ENCODE results near the gene RAB9A.
"Not testable (repeated sequence)": the region's sequence is repeated elsewhere in the genome, so short reads cannot be mapped to it uniquely, and the experiment has no call there.

RAB9A gene

DNA sequence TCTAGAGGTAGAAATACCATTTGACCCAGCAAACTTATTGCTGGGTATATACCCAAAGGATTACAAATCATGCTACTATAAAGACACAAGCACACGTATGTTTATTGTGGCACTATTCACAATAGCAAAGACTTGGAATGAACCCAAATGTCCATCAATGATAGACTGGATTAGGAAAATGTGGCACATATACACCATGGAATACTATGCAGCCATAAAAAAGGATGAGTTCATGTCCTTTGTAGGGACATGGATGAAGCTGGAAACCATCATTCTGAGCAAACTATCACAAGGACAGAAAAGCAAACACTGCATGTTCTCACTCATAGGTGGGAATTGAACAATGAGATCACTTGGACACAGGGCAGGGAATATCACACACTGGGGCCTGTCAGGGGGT is 41.6 kb downstream of the RAB9A start:
- H3K18ac ChIP-seq (ENCODE audit: low read depth in 1 of 2, low read length in 2 of 2), result not testable (repeated sequence)

DNA sequence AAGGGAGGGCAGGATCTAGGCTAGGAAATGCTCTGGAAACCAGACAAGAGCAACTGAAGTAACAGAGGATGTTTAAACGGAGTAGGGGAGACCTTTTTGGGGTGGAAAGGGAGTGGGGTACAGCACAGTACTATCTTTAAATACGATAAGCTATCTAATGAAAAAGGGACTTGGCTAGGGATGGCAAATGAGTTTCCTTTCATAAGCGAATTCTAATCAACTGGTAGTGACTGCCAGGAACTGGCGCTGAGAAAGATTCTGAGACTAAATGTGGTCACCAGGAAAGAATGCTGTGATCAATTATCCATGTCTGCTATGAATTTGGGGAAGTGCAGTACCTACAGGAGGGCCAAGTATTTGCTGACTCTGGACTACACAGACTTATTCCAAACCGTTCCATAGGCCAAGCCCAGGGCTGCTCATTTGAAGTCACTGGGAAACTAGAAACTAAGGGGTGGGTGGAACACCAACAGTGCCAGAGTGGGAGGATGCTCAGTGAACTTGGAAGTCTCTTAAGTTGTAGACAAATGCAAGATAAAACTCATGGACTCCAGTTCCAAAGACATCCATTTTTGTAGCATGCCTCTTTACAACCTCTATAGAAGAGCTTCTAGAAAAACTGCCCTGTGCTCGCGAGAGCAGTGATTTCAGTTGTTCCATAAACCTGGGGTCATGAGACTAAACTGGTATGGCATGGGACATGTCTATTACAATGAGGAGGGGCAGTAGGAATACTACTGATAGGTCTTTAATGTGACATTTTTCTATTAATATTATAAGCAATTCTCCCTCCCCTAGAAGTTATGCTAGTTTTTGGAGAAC is 43.5 kb downstream of the RAB9A start:
- no peak overlapping the region for H2AFZ ChIP-seq (ENCODE audit: low read depth, low read length)
- H3K4me2 ChIP-seq (ENCODE audit: low read length, poor library complexity, severe bottlenecking), result no peak overlapping the region
- H2AK5ac ChIP-seq (ENCODE audit: low read length, severe bottlenecking), result no peak overlapping the region
- H3K27me3 ChIP-seq (ENCODE audit: control insufficient read depth in 1 of 2, insufficient read depth in 1 of 2, low read length in 2 of 2), result peaks cover 0 to 16% of the 10 kb centered on the region in 2 experiments
- H4K8ac ChIP-seq (ENCODE audit: low read length), result no peak overlapping the region
- 95% methylated on average over 4 of the region's 7 CpGs for WGBS
- H3K4me3 ChIP-seq (ENCODE audit: insufficient read depth in 1 of 2, low read depth in 1 of 2, low read length in 2 of 2), result peak overlapping the region in 1 of 2 experiments; percentile 97
- peak overlapping the region; percentile 96 for H3K9ac ChIP-seq (ENCODE audit: low read length)
- no peak overlapping the region for H3K14ac ChIP-seq (ENCODE audit: low read length in 2 of 2)
- H3K36me3 ChIP-seq (ENCODE audit: control insufficient read depth in 1 of 2, insufficient read depth in 2 of 2, low read depth in 1 of 2, low read length in 2 of 2), result peaks cover 0 to 9% of the 10 kb centered on the region in 2 experiments
- DNase-seq, result no peak
- H3K4me1 ChIP-seq (ENCODE audit: control insufficient read depth, insufficient read depth, low read depth, low read length), result no peaks in the 10 kb centered on the region
- peak overlapping the region; percentile 54 for H3K27ac ChIP-seq (ENCODE audit: low read length, poor library complexity, severe bottlenecking)
- H2BK5ac ChIP-seq (ENCODE audit: low read depth, low read length, poor library complexity, severe bottlenecking), result no peak overlapping the region
- peaks cover 1% of the 10 kb centered on the region for H3K79me1 ChIP-seq (replicated peaks; ENCODE audit: low read length, poor library complexity, severe bottlenecking)
- no peak overlapping the region for H2BK120ac ChIP-seq (ENCODE audit: low read depth, low read length)
- H3K18ac ChIP-seq (ENCODE audit: low read depth in 1 of 2, low read length in 2 of 2), result no peak overlapping the region
- no peak overlapping the region for H3K4ac ChIP-seq (ENCODE audit: low read depth in 1 of 2, low read length in 2 of 2)
- no peak overlapping the region for H4K91ac ChIP-seq (ENCODE audit: low read length)
- no peak overlapping the region for H2BK12ac ChIP-seq (ENCODE audit: low read length in 2 of 2)
- no peak overlapping the region for H2BK15ac ChIP-seq (ENCODE audit: low read depth, poor library complexity, severe bottlenecking)
- H3K23ac ChIP-seq (ENCODE audit: low read length in 2 of 2), result no peak overlapping the region
- H3K9me3 ChIP-seq (ENCODE audit: control insufficient read depth, low read length), result no peaks in the 10 kb centered on the region

More for the DNA sequence above, 41.6 kb downstream of the RAB9A start:
- H3K27me3 ChIP-seq (ENCODE audit: control insufficient read depth in 1 of 2, insufficient read depth in 1 of 2, low read length in 2 of 2), result peaks cover 0 to 16% of the 10 kb centered on the region in 2 experiments
- DNase-seq; H2AFZ ChIP-seq (ENCODE audit: low read depth, low read length); H2BK120ac ChIP-seq (ENCODE audit: low read depth, low read length); H3K14ac ChIP-seq (ENCODE audit: low read length in 2 of 2); H3K23ac ChIP-seq (ENCODE audit: low read length in 2 of 2); H3K36me3 ChIP-seq (ENCODE audit: control insufficient read depth in 1 of 2, insufficient read depth in 2 of 2, low read depth in 1 of 2, low read length in 2 of 2); H4K91ac ChIP-seq (ENCODE audit: low read length); H3K9ac ChIP-seq (ENCODE audit: low read length); H4K8ac ChIP-seq (ENCODE audit: low read length); H3K79me1 ChIP-seq (replicated peaks; ENCODE audit: low read length, poor library complexity, severe bottlenecking); H3K4me3 ChIP-seq (ENCODE audit: insufficient read depth in 1 of 2, low read depth in 1 of 2, low read length in 2 of 2); H3K9me3 ChIP-seq (ENCODE audit: control insufficient read depth, low read length); H2BK5ac ChIP-seq (ENCODE audit: low read depth, low read length, poor library complexity, severe bottlenecking); H2BK15ac ChIP-seq (ENCODE audit: low read depth, poor library complexity, severe bottlenecking); H3K4me1 ChIP-seq (ENCODE audit: control insufficient read depth, insufficient read depth, low read depth, low read length); H2BK12ac ChIP-seq (ENCODE audit: low read length in 2 of 2); H3K4ac ChIP-seq (ENCODE audit: low read depth in 1 of 2, low read length in 2 of 2); H3K4me2 ChIP-seq (ENCODE audit: low read length, poor library complexity, severe bottlenecking); H2AK5ac ChIP-seq (ENCODE audit: low read length, severe bottlenecking); H3K27ac ChIP-seq (ENCODE audit: low read length, poor library complexity, severe bottlenecking): not testable (repeated sequence)
- no CpG with 5 or more reads among the region's 1 CpG for WGBS

DNA sequence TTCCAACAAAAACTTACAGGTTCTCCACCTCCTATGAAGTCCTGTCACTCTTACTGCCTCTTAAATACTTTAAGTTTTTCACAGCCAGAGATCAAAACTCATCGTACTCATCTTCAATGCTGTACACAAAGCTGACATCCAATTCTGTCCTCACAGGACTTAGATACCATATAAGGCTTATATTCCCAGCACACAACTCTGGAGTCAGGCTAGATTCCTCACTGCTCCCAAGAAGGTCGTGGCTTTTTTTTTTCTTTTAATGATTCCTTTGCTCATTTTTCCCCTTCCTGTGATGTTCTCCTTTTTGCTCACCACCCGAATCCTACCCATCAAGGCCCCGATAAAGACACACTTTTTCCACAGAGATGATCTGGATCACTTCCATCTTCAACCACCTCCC is 44.6 kb downstream of the RAB9A start:
- H3K9ac ChIP-seq (ENCODE audit: low read length), result peak overlapping the region; percentile 96
- no peak overlapping the region for H3K27ac ChIP-seq (ENCODE audit: low read length, poor library complexity, severe bottlenecking)
- H2BK15ac ChIP-seq (ENCODE audit: low read depth, poor library complexity, severe bottlenecking), result no peak overlapping the region
- peak overlapping the region in 1 of 2 experiments; percentile 97 for H3K4me3 ChIP-seq (ENCODE audit: insufficient read depth in 1 of 2, low read depth in 1 of 2, low read length in 2 of 2)
- 48% methylated on average over 4 of the region's 4 CpGs for WGBS
- H3K27me3 ChIP-seq (ENCODE audit: control insufficient read depth in 1 of 2, insufficient read depth in 1 of 2, low read length in 2 of 2), result peaks cover 0 to 16% of the 10 kb centered on the region in 2 experiments
- no peak overlapping the region for H3K14ac ChIP-seq (ENCODE audit: low read length in 2 of 2)
- H3K79me1 ChIP-seq (replicated peaks; ENCODE audit: low read length, poor library complexity, severe bottlenecking), result peaks cover 1% of the 10 kb centered on the region
- peaks cover 0 to 13% of the 10 kb centered on the region in 2 experiments for H3K36me3 ChIP-seq (ENCODE audit: control insufficient read depth in 1 of 2, insufficient read depth in 2 of 2, low read depth in 1 of 2, low read length in 2 of 2)
- H3K4ac ChIP-seq (ENCODE audit: low read depth in 1 of 2, low read length in 2 of 2), result no peak overlapping the region
- H2BK120ac ChIP-seq (ENCODE audit: low read depth, low read length), result no peak overlapping the region
- no peak overlapping the region for H4K91ac ChIP-seq (ENCODE audit: low read length)
- DNase-seq, result peak; percentile 13
- no peaks in the 10 kb centered on the region for H3K9me3 ChIP-seq (ENCODE audit: control insufficient read depth, low read length)
- no peak overlapping the region for H3K18ac ChIP-seq (ENCODE audit: low read depth in 1 of 2, low read length in 2 of 2)
- H3K4me2 ChIP-seq (ENCODE audit: low read length, poor library complexity, severe bottlenecking), result peak overlapping the region; percentile 59
- H3K23ac ChIP-seq (ENCODE audit: low read length in 2 of 2), result no peak overlapping the region
- H2BK5ac ChIP-seq (ENCODE audit: low read depth, low read length, poor library complexity, severe bottlenecking), result no peak overlapping the region
- no peak overlapping the region for H2AK5ac ChIP-seq (ENCODE audit: low read length, severe bottlenecking)
- no peaks in the 10 kb centered on the region for H3K4me1 ChIP-seq (ENCODE audit: control insufficient read depth, insufficient read depth, low read depth, low read length)
- no peak overlapping the region for H4K8ac ChIP-seq (ENCODE audit: low read length)
- H2AFZ ChIP-seq (ENCODE audit: low read depth, low read length), result no peak overlapping the region
- no peak overlapping the region for H2BK12ac ChIP-seq (ENCODE audit: low read length in 2 of 2)

DNA sequence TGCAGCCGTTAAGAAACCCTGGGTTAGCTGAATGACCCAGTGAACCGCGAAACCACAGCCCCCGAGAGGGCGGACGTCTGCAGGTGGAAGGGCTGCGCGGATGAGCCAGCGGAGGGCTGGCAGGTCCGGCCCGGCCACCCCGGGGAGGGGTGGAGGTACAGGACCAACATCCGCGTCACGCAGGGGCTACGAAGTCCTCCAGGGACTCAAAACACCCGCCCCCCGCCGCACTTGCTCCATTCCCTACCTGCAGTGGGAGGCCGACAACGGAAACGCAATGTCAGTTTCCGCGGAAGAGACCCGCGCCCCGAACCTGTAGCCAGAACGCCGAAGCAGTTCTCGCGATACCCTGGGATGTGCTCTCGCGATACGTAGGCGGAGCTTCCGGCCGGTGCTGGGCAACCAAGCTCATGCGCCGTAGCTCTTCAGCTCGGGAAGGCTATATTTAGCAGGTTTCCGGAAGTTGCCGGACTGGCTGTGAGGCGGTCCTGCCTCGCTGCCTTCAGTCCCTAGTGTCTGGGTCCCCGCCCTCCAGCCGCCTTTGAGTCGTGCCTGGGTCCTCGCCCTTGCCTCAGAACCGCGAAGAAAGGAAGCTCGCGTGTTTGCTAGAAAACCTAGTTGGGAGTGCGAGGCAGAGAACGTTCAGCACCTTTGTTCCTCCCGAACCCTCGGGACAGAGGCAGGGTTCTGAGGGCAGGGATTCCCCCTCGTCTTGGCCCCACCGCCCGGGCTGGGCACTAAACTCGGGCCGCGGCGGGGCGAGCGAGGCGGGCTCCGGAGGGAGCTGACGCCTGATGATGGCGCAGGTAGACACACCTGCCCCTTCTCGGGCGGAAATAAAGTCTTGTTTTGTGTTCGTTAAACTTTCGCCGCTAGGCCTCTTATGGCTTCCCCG is 45.6 kb downstream of the RAB9A start, which contains the start of the genes OFD1 and TRAPPC2:
Gene OFD1 (plus strand): TSS at position 471 of the 895 bp plus-strand sequence. CDS start 324 bp downstream, at position 795.
Gene TRAPPC2 (minus strand): TSS at position 343 of the 895 bp plus-strand sequence. CDS start 14,657 bp downstream, outside the sequence.
- peak within 1 kb of the TSS; percentile 63 for H3K4me2 ChIP-seq (ENCODE audit: low read length, poor library complexity, severe bottlenecking)
- peak within 1 kb of the TSS; percentile 52 to 87 for H3K18ac ChIP-seq (ENCODE audit: low read depth in 1 of 2, low read length in 2 of 2)
- peak within 1 kb of the TSS; percentile 70 to 97 for H3K4me3 ChIP-seq (ENCODE audit: insufficient read depth in 1 of 2, low read depth in 1 of 2, low read length in 2 of 2)
- H4K91ac ChIP-seq (ENCODE audit: low read length), result no peak within 1 kb of the TSS
- no peak within 1 kb of the TSS for H4K8ac ChIP-seq (ENCODE audit: low read length)
- peaks cover 0 to 20% of the 10 kb centered on the region in 2 experiments for H3K36me3 ChIP-seq (ENCODE audit: control insufficient read depth in 1 of 2, insufficient read depth in 2 of 2, low read depth in 1 of 2, low read length in 2 of 2)
- no peaks in the 10 kb centered on the region for H3K9me3 ChIP-seq (ENCODE audit: control insufficient read depth, low read length)
- H3K23ac ChIP-seq (ENCODE audit: low read length in 2 of 2), result no peak within 1 kb of the TSS
- peak; percentile 95 for DNase-seq
- H2BK120ac ChIP-seq (ENCODE audit: low read depth, low read length), result peak within 1 kb of the TSS; percentile 54
- peak within 1 kb of the TSS in 1 of 2 experiments; percentile 67 for H3K4ac ChIP-seq (ENCODE audit: low read depth in 1 of 2, low read length in 2 of 2)
- no peaks in the 10 kb centered on the region for H3K4me1 ChIP-seq (ENCODE audit: control insufficient read depth, insufficient read depth, low read depth, low read length)
- no peak within 1 kb of the TSS for H2BK15ac ChIP-seq (ENCODE audit: low read depth, poor library complexity, severe bottlenecking)
- peak within 1 kb of the TSS; percentile 90 for H2BK5ac ChIP-seq (ENCODE audit: low read depth, low read length, poor library complexity, severe bottlenecking)
- H2AK5ac ChIP-seq (ENCODE audit: low read length, severe bottlenecking), result no peak within 1 kb of the TSS
- peak within 1 kb of the TSS in 1 of 2 experiments; percentile 63 for H2BK12ac ChIP-seq (ENCODE audit: low read length in 2 of 2)
- H3K27me3 ChIP-seq (ENCODE audit: control insufficient read depth in 1 of 2, insufficient read depth in 1 of 2, low read length in 2 of 2), result peaks cover 0 to 16% of the 10 kb centered on the region in 2 experiments
- peaks cover 1% of the 10 kb centered on the region for H3K79me1 ChIP-seq (replicated peaks; ENCODE audit: low read length, poor library complexity, severe bottlenecking)
- peak within 1 kb of the TSS in 1 of 2 experiments; percentile 79 for H3K14ac ChIP-seq (ENCODE audit: low read length in 2 of 2)
- peak within 1 kb of the TSS; percentile 96 for H3K9ac ChIP-seq (ENCODE audit: low read length)
- under 1% methylated on average over 61 of the region's 75 CpGs for WGBS
- H2AFZ ChIP-seq (ENCODE audit: low read depth, low read length), result peak within 1 kb of the TSS; percentile 91
- H3K27ac ChIP-seq (ENCODE audit: low read length, poor library complexity, severe bottlenecking), result peak within 1 kb of the TSS; percentile 89
